Erythroblast (primary cell): Measurements from ENCODE around the gene TMEM38A.
"Not testable (repeated sequence)": the region's sequence is repeated elsewhere in the genome, so short reads cannot be mapped to it uniquely, and the experiment has no call there.

Experiments used
- DNase-seq, 2 experiments: peaks; one replicate each; lab custom pipeline; 2025; lab: John Stamatoyannopoulos, UW
- GATA1 ChIP-seq: IDR thresholded peaks from 2 replicates; pipeline ENCODE4 v1.6.1; 2011; ENCODE audit warnings: low read depth, mild to moderate bottlenecking, control low read depth, low read length, moderate library complexity
- POLR2A ChIP-seq: IDR thresholded peaks from 2 replicates; pipeline ENCODE4 v1.6.1; 2011; ENCODE audit warnings: mild to moderate bottlenecking, low read length

The TMEM38A gene

DNA sequence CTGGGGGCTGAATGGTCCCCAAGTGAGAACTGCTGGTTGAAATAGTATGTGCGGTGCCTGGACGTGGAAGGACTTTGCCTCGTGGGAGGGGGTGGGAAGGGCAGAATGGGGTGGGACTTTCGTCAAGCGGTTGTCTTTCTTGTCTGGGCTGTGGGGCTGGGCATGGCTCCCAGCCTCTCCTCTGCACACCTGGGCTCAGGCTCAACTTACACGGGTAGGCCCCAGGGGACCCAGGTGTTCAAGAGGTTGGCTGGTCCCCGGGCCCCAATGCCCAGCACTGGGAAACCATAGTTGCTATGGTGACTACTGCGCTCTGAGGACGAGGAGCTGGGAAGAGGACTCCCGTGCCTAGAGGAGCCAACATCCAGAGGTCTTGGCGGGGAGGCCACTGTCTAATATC, 66.0 kb downstream of the TMEM38A start:
- DNase-seq, result no peak
- TF ChIP-seq POLR2A, result no peak
- no peak for TF ChIP-seq GATA1

DNA sequence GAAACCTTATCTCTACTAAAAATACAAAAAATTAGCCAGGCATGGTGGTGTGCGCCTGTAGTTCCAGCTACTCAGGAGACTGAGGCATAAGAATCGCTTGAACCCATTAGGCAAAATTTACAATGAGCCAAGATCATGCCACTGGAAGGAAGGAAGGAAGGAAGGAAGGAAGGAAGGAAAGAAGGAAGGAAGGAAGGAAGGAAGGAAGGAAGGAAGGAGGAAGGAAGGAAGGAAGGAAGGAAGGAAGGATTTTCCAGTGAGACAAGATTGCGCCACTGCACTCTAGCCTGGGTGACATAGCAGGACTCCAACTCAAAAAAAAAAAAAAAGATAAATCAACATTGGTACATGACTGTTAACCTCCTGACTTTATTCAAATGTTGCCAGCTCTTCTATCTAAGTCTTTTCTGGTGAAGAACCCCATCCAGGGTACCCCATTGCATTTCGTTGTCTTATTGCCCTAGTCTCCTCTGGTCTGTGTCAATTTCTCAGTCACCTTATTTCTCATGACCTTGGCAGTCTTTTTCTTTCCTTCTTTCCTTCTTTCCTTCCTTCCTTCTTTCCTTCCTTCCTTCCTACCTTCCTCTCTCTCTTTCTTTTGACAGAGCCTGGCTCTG, 74.8 kb downstream of the TMEM38A start:
- not testable (repeated sequence) for DNase-seq

DNA sequence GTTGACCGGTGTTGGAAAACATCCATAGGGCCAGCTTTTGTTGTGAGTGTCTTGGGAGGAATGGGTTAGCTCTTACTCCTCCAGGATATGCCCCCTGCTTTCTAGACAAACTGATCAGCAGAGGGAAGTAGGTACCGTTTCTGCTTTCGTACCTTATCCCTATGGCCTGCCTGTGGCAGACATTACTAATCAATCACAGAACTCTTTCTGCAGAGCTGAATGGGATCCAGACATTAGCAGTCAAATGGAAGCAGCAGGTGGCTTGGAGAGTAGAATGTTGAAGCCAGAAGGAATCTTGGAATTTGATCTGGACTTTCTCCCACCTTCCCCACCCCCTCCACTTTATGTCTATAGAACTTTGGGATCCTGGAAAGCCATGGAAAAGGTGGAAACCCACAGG, 75.8 kb downstream of the TMEM38A start:
- DNase-seq, result peak in 1 of 2 experiments; percentile 23
- TF ChIP-seq GATA1 (no peak), POLR2A (no peak)

- DNase-seq, result no peak
- TF ChIP-seq GATA1, result no peak
- TF ChIP-seq POLR2A, result no peak
Measured at GRCh38 chr19:16737911-16738310, 77.0 kb downstream of the TMEM38A start.

- no peak for TF ChIP-seq GATA1
- no peak for TF ChIP-seq POLR2A
- no peak for DNase-seq
Measured at GRCh38 chr19:16739546-16739945, 78.6 kb downstream of the TMEM38A start.
